CD4-positive, alpha-beta T cell (primary cell): ENCODE measurements around the gene TOMM40L. TPM values are rescaled to one million over a fixed set of nuclear protein-coding genes. Genes with fewer than 3 reads are reported as not detected.

Experiments
- ATAC-seq: fragments of 200-7000 bp; cut with Tn5 transposase; one replicate; pipeline ENCODE4 v1.10.0; 2022; ENCODE audit warnings: mild to moderate bottlenecking; ENCODE audit not compliant: poor library complexity
- CTCF ChIA-PET: fragments of 350-600 bp; sonication (Branson Sonifier 250); formaldehyde crosslinking; loops from one replicate; lab custom pipeline; 2021; ENCODE audit warnings: antibody characterized with exemption, inconsistent platforms; lab: Charles Lee
- POLR2A ChIA-PET: fragments of 350-600 bp; sonication (Branson Sonifier 250); formaldehyde crosslinking; loops from one replicate; lab custom pipeline; 2021; ENCODE audit warnings: antibody characterized with exemption, inconsistent platforms; lab: Charles Lee
- DNase-seq, 14 experiments: peaks; one replicate each; pipeline ENCODE4 v3.0.0-alpha.2; 2013 to 2020; ENCODE audit warnings: mixed read lengths in 2 of 14
- H3K27ac ChIP-seq, 2 donors: one replicate each; pipeline versions ENCODE4 v1.5.1 to v1.7.0; 2013; ENCODE audit warnings: low read length in 2 of 2, low read depth in 1 of 2, mild to moderate bottlenecking in 1 of 2
- H3K27me3 ChIP-seq, 2 experiments: 1 replicate in 1 of 2; 2 replicates in 1 of 2; pipeline versions ENCODE4 v1.6.1 to v1.7.0; 2013; ENCODE audit warnings: low read length in 2 of 2, control low read depth in 1 of 2, mild to moderate bottlenecking in 1 of 2, moderate library complexity in 1 of 2; ENCODE audit not compliant: insufficient read depth in 2 of 2, control insufficient read depth in 1 of 2
- H3K36me3 ChIP-seq: one replicate; pipeline ENCODE4 v1.6.1; 2013; ENCODE audit warnings: low read length, control low read depth; ENCODE audit not compliant: insufficient read depth
- H3K4me1 ChIP-seq: one replicate; pipeline ENCODE4 v1.6.1; 2013; ENCODE audit warnings: low read length, control low read depth; ENCODE audit not compliant: insufficient read depth
- H3K4me3 ChIP-seq: one replicate; pipeline ENCODE4 v1.5.1; 2013; ENCODE audit warnings: mild to moderate bottlenecking, low read length, moderate library complexity
- H3K9me3 ChIP-seq, 2 experiments: 1 replicate in 1 of 2; 2 replicates in 1 of 2; pipeline versions ENCODE4 v1.6.1 to v1.7.0; 2013; ENCODE audit warnings: low read length in 2 of 2, mild to moderate bottlenecking in 2 of 2, control low read depth in 1 of 2, moderate library complexity in 1 of 2; ENCODE audit not compliant: control insufficient read depth in 1 of 2, insufficient read depth in 1 of 2
- H3K27ac Mint-ChIP-seq: one replicate; pipeline ENCODE4 v1.8.0; 2020; ENCODE audit warnings: mixed read lengths
- H3K27me3 Mint-ChIP-seq: one replicate; pipeline ENCODE4 v1.8.0; 2021; ENCODE audit warnings: mixed read lengths
- H3K36me3 Mint-ChIP-seq: one replicate; pipeline ENCODE4 v1.8.0; 2021; ENCODE audit warnings: low read depth, mixed read lengths
- H3K4me1 Mint-ChIP-seq: one replicate; pipeline ENCODE4 v1.8.0; 2021; ENCODE audit warnings: low read depth, mixed read lengths
- H3K4me3 Mint-ChIP-seq: one replicate; pipeline ENCODE4 v1.8.0; 2020; ENCODE audit warnings: mild to moderate bottlenecking, mixed read lengths
- H3K9me3 Mint-ChIP-seq: one replicate; pipeline ENCODE4 v1.8.0; 2020; ENCODE audit warnings: mixed read lengths
- CTCF ChIP-seq: fragments of 200-600 bp; IDR thresholded peaks from one replicate; pipeline ENCODE4 v1.8.0; 2022; ENCODE audit warnings: antibody characterized with exemption, mild to moderate bottlenecking
- intact Hi-C, 2 experiments: fragments of 100-400 bp; cut with DNase I in 1 of 2; cut with micrococcal nuclease in 1 of 2; formaldehyde crosslinking; loops; one replicate each; pipeline versions ENCODE4 v1.15.1 to v1.9.0; 2023 to 2025; cut with DNase I, micrococcal nuclease
- total RNA-seq, 174 experiments: library from RNA in 2 of 174; stranded (reverse) in 2 of 174; gene quantifications; one replicate each; pipeline ENCODE4 v1.2.3 and lab custom pipeline; 2021 to 2026

Gene TOMM40L
- total RNA-seq, 2 experiments from 2014 or later = 3.2 to 4.1 TPM

- intact Hi-C loops = loop anchor here (1.0 to 2.0 kb wide), 3 partner anchors 17 to 187 kb away; partner anchors contain the start of gene TOMM40L (in 1 of the 2)
- TF ChIP-seq CTCF = no peak
- peak within 1 kb of the TSS; percentile 85 to 86 for H3K27ac ChIP-seq
- ChIA-PET CTCF (interaction anchor here (0.5 to 4.5 kb wide), 11 partner anchors 9 to 180 kb away, joined by 3 to 43 read pairs (median 5); partner anchors contain the start of genes DEDD, PPOX, TOMM40L and UFC1), POLR2A (interaction anchor here (0.6 to 5.0 kb wide), 38 partner anchors 9 to 939 kb away, joined by 3 to 95 read pairs (median 6); partner anchors contain the start of genes APOA2, ARHGAP30, B4GALT3 and DCAF8)
- DNase-seq (peak; percentile 90 to 99 (median 94)), ATAC-seq (peak; percentile 99)
- Mint-ChIP-seq H3K4me1 (peaks cover 66% of the 10 kb centered on the region), H3K36me3 (peaks cover 42% of the 10 kb centered on the region), H3K27ac (peak within 1 kb of the TSS; percentile 95), H3K27me3 (no peaks in the 10 kb centered on the region), H3K9me3 (no peaks in the 10 kb centered on the region), H3K4me3 (peak within 1 kb of the TSS; percentile 99)
- H3K9me3 ChIP-seq = no peaks in the 10 kb centered on the region
- peaks cover 36% of the 10 kb centered on the region for H3K36me3 ChIP-seq
- peak within 1 kb of the TSS; percentile 66 for H3K4me3 ChIP-seq
- H3K4me1 ChIP-seq = peaks cover 47% of the 10 kb centered on the region
- no peaks in the 10 kb centered on the region for H3K27me3 ChIP-seq
These were observed 23.8 kb upstream of the TOMM40L start, which contains the start of gene NDUFS2 for GRCh38 chr1:161201836-161202712. TSS of gene NDUFS2 (plus strand) at chr1:161202367. CDS start at chr1:161202386, 19 bp downstream.

- peaks cover 80% of the 10 kb centered on the region for H3K36me3 Mint-ChIP-seq
- H3K9me3 Mint-ChIP-seq = no peaks in the 10 kb centered on the region
- H3K27ac ChIP-seq = no peak overlapping the region
- H3K4me1 Mint-ChIP-seq = peaks cover 67% of the 10 kb centered on the region
- ChIA-PET POLR2A (interaction anchor here (0.7 to 1.9 kb wide), 4 partner anchors 10 to 53 kb away, joined by 3 to 5 read pairs (median 3); partner anchors contain the start of genes TOMM40L and UFC1), CTCF (interaction anchor here (1.1 to 2.6 kb wide), 4 partner anchors 19 to 108 kb away, joined by 3 to 14 read pairs (median 3); partner anchors contain the start of genes SDHC and TOMM40L)
- no peaks in the 10 kb centered on the region for H3K27me3 Mint-ChIP-seq
- no peak overlapping the region for H3K4me3 ChIP-seq
- no peaks in the 10 kb centered on the region for H3K27me3 ChIP-seq
- H3K4me1 ChIP-seq = peaks cover 37% of the 10 kb centered on the region
- DNase-seq (no peak), ATAC-seq (no peak)
- no peak for TF ChIP-seq CTCF
- H3K9me3 ChIP-seq = no peaks in the 10 kb centered on the region
- no peak overlapping the region for H3K4me3 Mint-ChIP-seq
- intact Hi-C loops = no loop called here
- H3K36me3 ChIP-seq = peaks cover 79% of the 10 kb centered on the region
- H3K27ac Mint-ChIP-seq = no peak overlapping the region
These were observed 19.3 kb upstream of the TOMM40L start for GRCh38 chr1:161206411-161207140.

- H3K27ac Mint-ChIP-seq = no peak overlapping the region
- POLR2A ChIA-PET = interaction anchor here (1.3 kb wide), 1 partner anchor 9 kb away, joined by 3 read pairs; no protein-coding TSS in a partner anchor
- no peak for TF ChIP-seq CTCF
- H3K4me3 Mint-ChIP-seq = no peak overlapping the region
- H3K36me3 Mint-ChIP-seq = peaks cover 83% of the 10 kb centered on the region
- Histone ChIP-seq H3K27me3 (no peaks in the 10 kb centered on the region), H3K9me3 (no peaks in the 10 kb centered on the region), H3K4me3 (no peak overlapping the region), H3K4me1 (peaks cover 32% of the 10 kb centered on the region), H3K36me3 (peaks cover 85% of the 10 kb centered on the region), H3K27ac (no peak overlapping the region)
- intact Hi-C loops = no loop called here
- no peaks in the 10 kb centered on the region for H3K27me3 Mint-ChIP-seq
- H3K4me1 Mint-ChIP-seq = peaks cover 61% of the 10 kb centered on the region
- no peak for ATAC-seq
- CTCF ChIA-PET = interaction anchor here (1.1 to 2.6 kb wide), 3 partner anchors 18 to 107 kb away, joined by 3 to 14 read pairs (median 3); partner anchors contain the start of genes SDHC and TOMM40L
- DNase-seq = no peak
- no peaks in the 10 kb centered on the region for H3K9me3 Mint-ChIP-seq
These were observed 18.7 kb upstream of the TOMM40L start for GRCh38 chr1:161207173-161207572.
